ENCODE data around the gene SSMEM1. TPM values are rescaled to one million over a fixed set of nuclear protein-coding genes. Genes with fewer than 3 reads are reported as not detected.
A peak's percentile ranks its signal among the peaks of the same experiment; 100 is the strongest.

The SSMEM1 gene
- total RNA-seq, 2 donors from 2014 or later = not detected

DNA sequence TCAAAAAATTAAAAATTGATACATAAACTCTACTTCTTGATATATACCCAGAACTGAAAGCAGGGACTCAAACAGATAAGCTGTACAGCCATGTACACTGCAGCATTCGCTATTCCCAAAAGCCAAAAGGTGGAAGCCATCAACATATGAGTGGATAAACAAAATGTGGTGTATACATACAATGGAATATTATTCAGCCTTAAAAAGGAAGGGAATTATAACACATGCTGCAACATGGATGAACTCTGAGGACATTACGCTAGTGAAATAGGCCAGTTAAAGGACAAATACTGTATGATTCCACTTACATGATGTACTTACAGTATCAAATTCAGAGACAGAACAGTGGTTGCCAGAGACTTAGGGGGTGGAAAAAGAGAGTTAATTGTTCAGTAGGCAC is 10.6 kb upstream of the SSMEM1 start:
- H3K27me3 Mint-ChIP-seq (ENCODE audit: insufficient read depth) = no peaks in the 10 kb centered on the region
- WGBS, 2 experiments (ENCODE audit: insufficient coverage in 1 of 2, insufficient read length in 1 of 2) = 50% methylated on average over 2 of the region's 2 CpGs
- Histone ChIP-seq H3K36me3 (ENCODE audit: control insufficient read depth, insufficient read depth, low read length) (peaks cover 81% of the 10 kb centered on the region), H3K4me3 (ENCODE audit: low read length) (no peak overlapping the region), H3K27ac (ENCODE audit: low read depth, low read length) (no peak overlapping the region), H3K4me1 (ENCODE audit: control insufficient read depth, insufficient read depth, low read length) (no peaks in the 10 kb centered on the region), H3K9me3 (ENCODE audit: control insufficient read depth, low read length) (no peaks in the 10 kb centered on the region), H3K27me3 (ENCODE audit: control insufficient read depth, insufficient read depth, low read length, poor library complexity, severe bottlenecking) (no peaks in the 10 kb centered on the region), H3K9ac (ENCODE audit: extremely low read depth, low read length, poor library complexity, severe bottlenecking) (no peak overlapping the region)
- no peak overlapping the region for H3K4me3 Mint-ChIP-seq
- DNase-seq = no peak
- TF ChIP-seq, protein P1, sequence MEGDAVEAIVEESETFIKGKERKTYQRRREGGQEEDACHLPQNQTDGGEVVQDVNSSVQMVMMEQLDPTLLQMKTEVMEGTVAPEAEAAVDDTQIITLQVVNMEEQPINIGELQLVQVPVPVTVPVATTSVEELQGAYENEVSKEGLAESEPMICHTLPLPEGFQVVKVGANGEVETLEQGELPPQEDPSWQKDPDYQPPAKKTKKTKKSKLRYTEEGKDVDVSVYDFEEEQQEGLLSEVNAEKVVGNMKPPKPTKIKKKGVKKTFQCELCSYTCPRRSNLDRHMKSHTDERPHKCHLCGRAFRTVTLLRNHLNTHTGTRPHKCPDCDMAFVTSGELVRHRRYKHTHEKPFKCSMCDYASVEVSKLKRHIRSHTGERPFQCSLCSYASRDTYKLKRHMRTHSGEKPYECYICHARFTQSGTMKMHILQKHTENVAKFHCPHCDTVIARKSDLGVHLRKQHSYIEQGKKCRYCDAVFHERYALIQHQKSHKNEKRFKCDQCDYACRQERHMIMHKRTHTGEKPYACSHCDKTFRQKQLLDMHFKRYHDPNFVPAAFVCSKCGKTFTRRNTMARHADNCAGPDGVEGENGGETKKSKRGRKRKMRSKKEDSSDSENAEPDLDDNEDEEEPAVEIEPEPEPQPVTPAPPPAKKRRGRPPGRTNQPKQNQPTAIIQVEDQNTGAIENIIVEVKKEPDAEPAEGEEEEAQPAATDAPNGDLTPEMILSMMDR (conservative IDR thresholded peaks at IDR 0.05) = no peak
- H3K9me3 Mint-ChIP-seq = no peaks in the 10 kb centered on the region
- peaks cover 73% of the 10 kb centered on the region for H3K36me3 Mint-ChIP-seq (ENCODE audit: low read depth)
- no peak overlapping the region for H3K27ac Mint-ChIP-seq
- H3K4me1 Mint-ChIP-seq = no peaks in the 10 kb centered on the region

DNA sequence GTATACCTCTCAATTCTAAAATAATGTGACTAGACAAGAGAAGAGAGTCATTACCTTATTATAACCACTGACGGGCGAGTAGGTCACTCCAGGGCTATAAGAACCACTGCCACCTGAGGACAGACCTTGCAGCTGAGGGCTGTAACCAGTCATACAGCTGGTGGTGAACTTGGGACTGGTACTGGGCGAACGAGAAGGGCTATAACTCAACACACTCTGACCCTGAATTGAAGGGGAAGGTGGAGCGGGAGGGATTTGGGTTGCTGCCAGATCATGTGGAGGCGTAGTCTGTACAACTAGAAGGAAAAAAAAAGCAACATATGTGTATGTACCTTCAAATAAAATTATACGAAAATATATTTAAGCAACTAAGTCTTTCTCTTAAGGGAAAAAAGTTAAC is 5.9 kb upstream of the SSMEM1 start:
- Histone ChIP-seq H3K9me3 (ENCODE audit: control insufficient read depth, low read length) (no peaks in the 10 kb centered on the region), H3K4me1 (ENCODE audit: control insufficient read depth, insufficient read depth, low read length) (no peaks in the 10 kb centered on the region), H3K4me3 (ENCODE audit: low read length) (no peak overlapping the region), H3K36me3 (ENCODE audit: control insufficient read depth, insufficient read depth, low read length) (peaks cover 65% of the 10 kb centered on the region), H3K9ac (ENCODE audit: extremely low read depth, low read length, poor library complexity, severe bottlenecking) (no peak overlapping the region), H3K27me3 (ENCODE audit: control insufficient read depth, insufficient read depth, low read length, poor library complexity, severe bottlenecking) (no peaks in the 10 kb centered on the region), H3K27ac (ENCODE audit: low read depth, low read length) (no peak overlapping the region)
- TF ChIP-seq, protein P1 (conservative IDR thresholded peaks at IDR 0.05) = no peak
- Mint-ChIP-seq H3K27ac (no peak overlapping the region), H3K36me3 (ENCODE audit: low read depth) (peaks cover 61% of the 10 kb centered on the region), H3K27me3 (ENCODE audit: insufficient read depth) (no peaks in the 10 kb centered on the region), H3K9me3 (no peaks in the 10 kb centered on the region), H3K4me3 (no peak overlapping the region), H3K4me1 (no peaks in the 10 kb centered on the region)
- no peak for DNase-seq
- WGBS, 2 experiments (ENCODE audit: insufficient coverage in 1 of 2, insufficient read length in 1 of 2) = 95 to 100% methylated on average over 4 to 7 of the region's 7 CpGs

DNA sequence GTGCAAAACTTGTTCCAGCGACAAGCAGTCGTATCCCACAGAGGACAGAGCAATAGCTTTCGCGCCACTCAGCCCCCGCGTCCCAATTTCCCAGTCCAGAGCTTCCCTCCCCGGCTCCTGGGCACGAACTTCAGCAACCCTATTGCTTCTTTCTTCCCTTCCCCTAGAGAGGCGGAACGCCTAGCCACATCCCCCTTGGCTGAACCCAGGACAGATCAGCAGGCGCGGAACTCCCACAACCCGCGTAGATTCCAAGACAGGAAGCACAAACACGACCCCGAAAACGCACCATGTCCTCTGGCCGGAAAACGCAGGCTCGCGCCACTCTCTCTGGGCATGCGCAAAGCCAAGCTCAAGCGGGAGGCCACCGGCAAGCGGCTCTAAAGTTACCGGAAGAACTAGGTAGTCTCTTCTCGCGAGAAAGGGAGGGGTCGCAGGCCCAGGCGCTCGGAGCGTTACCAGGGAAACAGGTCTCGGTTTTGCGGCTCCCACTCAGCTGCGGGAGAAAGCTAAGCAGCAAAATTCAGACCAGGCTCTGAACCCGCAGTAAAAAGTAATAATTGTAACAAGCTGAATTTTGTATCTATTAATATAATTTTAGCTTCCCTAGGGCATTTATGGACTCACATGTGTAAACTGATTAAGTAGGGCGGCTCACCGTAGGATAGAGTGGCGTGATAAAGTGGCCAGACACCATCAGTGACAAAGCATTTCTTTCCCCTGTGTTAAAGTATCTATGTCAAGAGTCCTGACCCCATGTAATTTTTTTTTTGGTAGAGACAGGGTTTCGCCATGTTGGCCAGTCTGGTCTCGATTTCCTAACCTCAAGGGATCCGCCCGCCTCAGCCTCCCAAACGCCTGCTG is 2.3 kb upstream of the SSMEM1 start, which contains the start of gene TMEM209:
Gene TMEM209, minus strand, starts transcription at position 323 of the 864 bp plus-strand sequence. Its CDS starts 31 bp downstream, at position 292.
- peak within 1 kb of the TSS; percentile 98 for H3K4me3 ChIP-seq (ENCODE audit: low read length)
- H3K4me3 Mint-ChIP-seq = peak within 1 kb of the TSS; percentile 96
- no peaks in the 10 kb centered on the region for H3K27me3 ChIP-seq (ENCODE audit: control insufficient read depth, insufficient read depth, low read length, poor library complexity, severe bottlenecking)
- H3K36me3 ChIP-seq (ENCODE audit: control insufficient read depth, insufficient read depth, low read length) = peaks cover 36% of the 10 kb centered on the region
- no peaks in the 10 kb centered on the region for H3K9me3 Mint-ChIP-seq
- no peaks in the 10 kb centered on the region for H3K27me3 Mint-ChIP-seq (ENCODE audit: insufficient read depth)
- WGBS, 2 experiments (ENCODE audit: insufficient coverage in 1 of 2, insufficient read length in 1 of 2) = 12 to 18% methylated on average over 29 to 43 of the region's 44 CpGs
- H3K9ac ChIP-seq (ENCODE audit: extremely low read depth, low read length, poor library complexity, severe bottlenecking) = peak within 1 kb of the TSS; percentile 97
- H3K36me3 Mint-ChIP-seq (ENCODE audit: low read depth) = peaks cover 31% of the 10 kb centered on the region
- peak; percentile 98 for DNase-seq
- no peaks in the 10 kb centered on the region for H3K4me1 Mint-ChIP-seq
- no peaks in the 10 kb centered on the region for H3K9me3 ChIP-seq (ENCODE audit: control insufficient read depth, low read length)
- peak within 1 kb of the TSS; percentile 95 for H3K27ac ChIP-seq (ENCODE audit: low read depth, low read length)
- no peaks in the 10 kb centered on the region for H3K4me1 ChIP-seq (ENCODE audit: control insufficient read depth, insufficient read depth, low read length)
- peak within 1 kb of the TSS; percentile 99 for H3K27ac Mint-ChIP-seq
- TF ChIP-seq, protein P1 (conservative IDR thresholded peaks at IDR 0.05) = no peak

All from endodermal cell (in vitro differentiated cells).